ENCODE results near the gene NOD2.

The NOD2 gene

DNA sequence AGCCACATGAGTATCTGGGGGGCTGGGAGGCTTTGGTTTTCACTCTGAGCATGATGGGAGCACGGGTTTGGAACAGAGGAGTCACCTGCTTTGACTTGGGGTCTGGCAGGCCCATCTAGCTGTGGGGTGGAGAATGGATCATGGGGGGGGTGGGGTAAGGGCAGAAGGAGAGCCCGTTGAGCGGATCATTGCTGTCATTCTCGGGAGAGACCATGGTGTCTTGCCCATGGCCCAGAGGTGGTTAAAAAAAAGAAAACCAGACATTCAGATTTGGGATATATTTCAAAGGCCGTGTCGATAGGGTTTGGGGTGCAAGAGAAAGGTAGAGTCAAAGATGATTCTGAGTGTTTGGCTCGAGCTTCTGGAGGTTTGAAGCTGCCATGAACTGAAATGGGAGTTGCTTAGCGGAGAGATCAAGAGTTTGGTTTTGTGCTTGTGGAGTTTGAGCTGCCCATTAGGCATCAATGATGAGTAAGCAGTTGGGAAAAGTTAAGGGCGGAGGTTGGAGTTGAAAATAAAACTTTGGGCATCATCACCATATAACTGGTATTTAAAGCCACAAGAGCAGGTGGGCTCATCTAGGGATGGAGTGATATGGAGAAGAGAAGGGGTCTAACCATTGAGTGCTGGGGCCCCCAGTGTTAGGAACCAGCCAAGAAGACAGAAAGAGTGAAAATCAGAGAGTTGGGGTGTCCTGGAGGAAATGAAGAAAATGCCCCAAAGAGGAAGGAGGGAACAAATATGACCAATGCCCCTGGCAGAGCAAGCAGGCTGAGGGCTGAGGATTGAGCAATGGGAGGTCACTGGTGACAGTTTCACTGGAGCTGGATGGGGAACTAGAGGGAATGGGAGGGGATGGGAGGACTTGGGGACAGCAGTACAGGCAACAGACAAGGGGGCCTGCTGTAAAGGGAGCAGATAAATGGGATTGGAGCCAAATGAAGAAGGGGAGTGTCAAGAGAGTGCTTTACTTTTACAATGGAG, 1.9 kb downstream of the NOD2 start:
- DNase-seq: no peak

DNA sequence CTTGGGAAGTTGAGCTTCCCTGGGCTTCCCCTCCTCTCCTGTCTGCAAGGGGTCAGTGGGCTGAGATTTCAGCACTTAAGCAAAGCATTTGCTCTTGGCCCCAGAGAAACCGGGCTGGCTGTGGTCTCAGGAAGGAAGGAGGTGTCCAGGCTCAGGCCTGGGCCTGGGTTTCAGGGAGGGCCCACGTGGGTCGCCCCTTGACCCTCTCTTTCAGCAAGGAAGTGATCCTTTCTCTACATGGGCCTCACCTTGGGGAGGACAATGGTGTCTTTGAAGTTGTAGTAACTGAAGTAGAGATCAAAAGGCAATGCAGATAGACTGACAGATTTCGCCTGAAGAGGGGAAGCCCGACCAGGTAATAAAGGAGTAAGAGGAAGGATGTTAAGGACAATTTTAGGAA, 2.7 kb downstream of the NOD2 start:
- DNase-seq: no peak

DNA sequence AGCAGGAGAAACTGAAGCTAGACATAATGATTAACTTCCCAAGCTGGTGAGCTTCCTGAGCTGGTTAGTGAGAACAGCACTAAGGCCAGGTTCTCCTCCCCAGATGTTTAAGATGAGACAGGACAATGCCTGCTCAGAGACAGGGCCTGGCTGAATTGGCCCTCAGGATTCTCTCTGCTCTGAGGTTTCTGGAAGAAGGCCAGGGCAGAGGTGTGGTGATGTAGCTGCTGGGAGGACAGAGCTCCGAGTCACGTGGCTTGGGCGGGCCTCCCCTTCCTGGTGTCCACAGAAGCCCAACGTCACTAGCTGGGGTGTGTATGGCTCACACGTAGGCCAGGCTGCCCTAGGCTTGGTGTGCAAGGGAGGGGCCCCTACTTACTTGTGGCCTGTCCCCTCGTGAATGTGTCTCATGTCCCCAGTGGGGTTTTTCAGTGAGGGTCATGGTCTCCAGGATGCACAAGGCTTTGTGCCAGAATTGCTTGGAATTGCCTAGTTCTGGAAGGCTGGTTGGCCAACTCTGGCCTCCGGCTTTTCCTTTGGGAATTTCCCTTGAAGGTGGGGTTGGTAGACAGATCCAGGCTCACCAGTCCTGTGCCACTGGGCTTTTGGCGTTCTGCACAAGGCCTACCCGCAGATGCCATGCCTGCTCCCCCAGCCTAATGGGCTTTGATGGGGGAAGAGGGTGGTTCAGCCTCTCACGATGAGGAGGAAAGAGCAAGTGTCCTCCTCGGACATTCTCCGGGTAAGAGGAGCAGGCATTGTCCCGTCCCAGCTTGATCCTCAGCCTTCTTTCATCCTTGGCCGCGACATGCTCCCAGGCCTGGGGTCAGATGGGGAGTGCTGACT, 3.4 kb downstream of the NOD2 start:
- no peak for DNase-seq

DNA sequence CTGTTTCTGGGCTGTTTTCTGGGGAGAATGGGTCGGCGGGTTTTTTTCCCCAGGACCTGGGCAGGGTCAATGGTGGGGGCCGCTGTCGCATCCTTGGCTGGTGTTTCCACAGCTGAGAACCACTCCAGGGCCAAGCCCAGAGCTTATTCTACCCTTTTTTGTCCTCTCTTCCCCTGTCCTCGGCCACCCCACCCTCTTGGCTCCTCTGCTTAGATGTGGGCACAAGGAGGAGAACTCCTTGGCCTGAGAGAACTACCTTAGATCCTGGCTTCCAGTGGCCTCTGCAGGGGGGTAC, 4.0 kb downstream of the NOD2 start:
- no peak for DNase-seq

DNA sequence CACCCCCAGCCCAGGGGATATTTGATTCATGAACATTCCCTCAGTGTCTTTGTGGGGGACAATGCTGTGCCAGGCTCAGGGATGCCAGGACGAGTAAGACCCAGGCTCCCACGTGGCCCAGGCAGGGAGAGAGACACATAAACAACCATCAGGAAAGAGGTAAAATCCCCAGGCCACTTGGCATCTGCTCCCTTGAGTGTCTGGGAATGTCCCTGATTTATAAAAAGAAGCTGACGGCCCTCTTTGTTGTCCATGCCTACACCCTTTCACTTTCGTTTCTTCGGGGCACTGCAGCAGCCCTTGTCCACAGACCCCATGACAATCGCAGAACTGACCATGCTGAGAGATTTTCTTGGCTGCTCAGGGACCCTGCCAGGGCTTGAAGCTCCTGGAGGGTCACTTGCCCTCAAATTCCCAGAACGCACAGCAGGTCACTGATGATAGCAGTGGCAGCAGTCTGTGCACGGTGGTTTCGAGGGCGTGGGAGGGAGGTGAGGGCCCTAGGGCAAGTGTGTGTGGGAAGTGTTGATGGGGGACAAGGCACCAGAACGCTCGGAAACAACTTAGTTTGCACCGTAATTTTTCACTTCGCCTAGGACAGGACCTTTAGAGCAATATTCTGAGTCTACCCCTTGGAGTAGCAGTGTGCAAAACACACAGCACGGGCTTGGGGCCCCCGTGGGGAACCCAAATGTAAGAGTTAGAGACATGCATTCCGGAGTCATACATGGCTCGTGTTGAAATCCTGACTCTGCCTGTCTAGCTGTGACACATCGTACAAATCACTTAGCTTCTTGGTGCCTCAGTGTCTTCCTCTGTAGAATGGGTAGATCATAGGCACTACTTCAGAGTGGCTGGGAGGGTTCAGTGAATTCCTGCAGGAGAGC, 4.7 kb downstream of the NOD2 start:
- DNase-seq: no peak

DNA sequence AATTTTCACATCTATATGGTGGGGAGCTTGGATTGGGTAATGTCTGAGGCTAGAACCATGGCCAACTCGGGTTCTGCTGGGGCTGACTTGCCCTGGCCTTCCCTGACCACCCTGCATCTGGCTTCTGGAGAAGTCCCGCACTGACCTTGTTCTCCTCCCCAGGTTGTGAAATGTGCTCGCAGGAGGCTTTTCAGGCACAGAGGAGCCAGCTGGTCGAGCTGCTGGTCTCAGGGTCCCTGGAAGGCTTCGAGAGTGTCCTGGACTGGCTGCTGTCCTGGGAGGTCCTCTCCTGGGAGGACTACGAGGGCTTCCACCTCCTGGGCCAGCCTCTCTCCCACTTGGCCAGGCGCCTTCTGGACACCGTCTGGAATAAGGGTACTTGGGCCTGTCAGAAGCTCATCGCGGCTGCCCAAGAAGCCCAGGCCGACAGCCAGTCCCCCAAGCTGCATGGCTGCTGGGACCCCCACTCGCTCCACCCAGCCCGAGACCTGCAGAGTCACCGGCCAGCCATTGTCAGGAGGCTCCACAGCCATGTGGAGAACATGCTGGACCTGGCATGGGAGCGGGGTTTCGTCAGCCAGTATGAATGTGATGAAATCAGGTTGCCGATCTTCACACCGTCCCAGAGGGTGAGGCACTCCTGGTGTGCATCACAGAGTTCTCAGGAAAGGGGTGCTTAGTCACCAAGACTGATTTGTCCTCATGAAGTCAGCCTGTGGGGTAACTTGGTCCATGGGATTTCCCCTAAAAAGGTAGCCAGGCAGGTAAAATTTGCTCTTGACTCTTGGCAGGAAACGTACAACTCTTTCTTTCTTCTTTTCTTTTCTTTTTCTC, 6.1 kb downstream of the NOD2 start:
- DNase-seq: no peak

DNA sequence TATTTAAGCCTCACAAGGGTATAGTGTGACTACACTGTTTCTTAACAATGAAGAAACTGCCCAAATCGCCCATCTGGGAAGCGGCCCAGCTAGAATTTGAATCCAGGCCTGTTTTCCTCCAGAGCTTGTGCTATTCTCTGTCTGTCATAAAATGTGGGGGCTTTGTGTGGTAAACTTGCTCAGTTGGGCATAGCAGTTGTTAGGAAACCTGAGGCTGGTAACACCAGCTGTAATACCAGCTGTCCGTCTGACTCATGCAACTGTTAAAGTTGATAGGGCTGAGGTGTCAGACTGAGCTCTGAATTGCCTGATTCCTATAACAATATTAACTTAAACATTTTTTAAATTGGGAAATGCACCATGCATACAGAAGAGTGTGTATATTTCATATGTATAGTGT, 9.3 kb downstream of the NOD2 start:
- DNase-seq: no peak

DNA sequence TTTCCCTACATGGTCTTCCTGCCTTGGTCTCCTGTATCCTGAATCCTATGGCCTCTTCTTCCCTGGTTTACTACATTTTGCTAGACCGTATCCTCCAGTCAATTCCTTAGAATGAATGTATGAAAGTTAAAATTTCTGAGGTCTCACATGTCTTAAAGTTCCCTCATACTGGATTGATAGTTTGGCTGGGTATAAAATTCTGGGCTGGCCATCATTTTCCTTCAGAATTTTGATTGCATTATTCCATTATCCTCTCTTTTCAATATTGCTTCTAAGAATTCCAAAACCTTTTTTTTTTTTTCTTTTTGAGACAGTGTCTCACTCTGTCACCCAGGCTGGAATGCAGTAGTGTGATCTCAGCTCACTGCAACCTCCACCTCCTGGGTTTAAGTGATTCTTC, 10.8 kb downstream of the NOD2 start:
- DNase-seq: no peak

DNA sequence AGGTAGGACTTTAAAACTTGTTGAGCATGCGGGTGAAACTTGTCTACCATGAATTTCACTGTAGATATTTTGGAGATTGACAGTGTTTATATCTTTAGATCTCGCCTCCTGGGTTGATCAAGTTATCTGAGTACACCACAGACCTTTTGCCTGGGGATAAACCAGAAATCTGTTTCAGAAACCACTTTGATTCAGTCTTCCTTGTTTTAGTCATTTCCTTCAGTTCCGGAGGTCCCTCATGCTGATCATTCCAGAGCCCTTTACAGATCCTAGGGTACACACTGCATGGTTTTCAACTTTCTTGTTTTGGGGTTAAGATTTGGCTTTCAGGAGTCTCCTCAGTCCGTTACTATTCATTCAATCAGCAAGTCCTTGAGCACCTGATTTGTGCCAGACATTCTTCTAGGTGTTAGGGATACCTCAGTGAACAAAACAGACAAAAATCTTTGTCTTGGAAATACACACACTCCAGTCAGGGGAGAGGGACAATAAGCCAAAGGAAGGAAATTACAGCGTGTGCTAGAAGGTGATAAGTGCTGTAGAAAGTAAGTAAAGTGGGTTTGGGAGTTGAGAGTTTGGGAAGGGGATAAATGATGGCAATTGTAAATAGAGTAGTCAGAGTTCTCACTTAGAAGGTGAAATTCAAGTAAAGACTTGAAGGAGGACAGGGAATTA, 12.2 kb downstream of the NOD2 start:
- no peak for DNase-seq

DNA sequence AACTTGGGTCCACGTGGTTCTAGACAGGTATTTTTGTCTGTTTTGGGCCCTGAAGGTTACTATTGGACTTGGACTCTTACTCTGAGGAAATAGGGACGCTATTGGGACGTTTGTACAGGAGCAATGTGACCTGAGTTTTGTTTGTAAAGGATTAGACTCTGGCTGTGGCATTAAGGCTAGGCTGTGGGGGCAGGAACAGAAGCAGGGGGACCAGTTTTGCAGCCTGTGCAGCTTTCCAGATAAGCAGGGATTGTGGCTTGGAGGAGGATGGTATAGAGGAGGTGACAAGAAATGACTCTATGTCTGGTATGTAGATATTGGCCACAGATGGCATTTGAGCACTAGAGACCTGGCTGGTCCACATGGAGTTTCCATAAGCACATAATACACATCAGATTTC, 12.8 kb downstream of the NOD2 start:
- DNase-seq: no peak

DNA sequence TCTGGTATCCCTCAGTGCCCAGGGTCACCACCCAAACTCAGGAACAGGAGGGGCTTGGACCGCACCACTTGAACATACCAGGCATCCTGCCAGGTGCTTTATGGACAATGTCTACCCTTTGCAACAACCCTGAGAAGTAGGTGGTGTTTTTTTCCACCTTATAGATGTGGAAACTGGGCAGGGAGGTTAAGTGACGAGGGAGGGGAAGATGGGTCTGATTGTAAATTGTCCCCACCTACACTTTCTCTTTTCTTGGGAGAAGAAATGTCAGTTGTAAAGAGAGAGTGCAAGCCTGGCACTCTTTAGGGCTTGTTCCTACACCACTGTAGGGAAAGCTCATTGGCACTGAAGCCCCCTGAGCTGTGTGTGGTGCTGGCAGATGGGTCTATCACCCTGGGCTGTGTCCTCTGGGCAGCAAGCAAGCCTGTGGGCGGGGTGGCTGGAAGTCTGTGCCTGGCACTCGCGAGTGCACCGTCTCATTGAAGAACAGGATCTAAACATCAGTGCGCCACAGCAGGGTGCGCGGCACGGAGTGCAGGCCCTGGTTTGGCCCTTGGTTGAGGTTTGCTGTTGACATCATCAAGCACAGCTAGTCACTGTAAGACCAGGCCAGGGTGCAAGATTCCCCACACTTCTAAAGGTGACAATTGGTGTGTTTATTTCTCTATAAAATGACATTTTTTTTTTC, 15.1 kb downstream of the NOD2 start:
- no peak for DNase-seq

DNA sequence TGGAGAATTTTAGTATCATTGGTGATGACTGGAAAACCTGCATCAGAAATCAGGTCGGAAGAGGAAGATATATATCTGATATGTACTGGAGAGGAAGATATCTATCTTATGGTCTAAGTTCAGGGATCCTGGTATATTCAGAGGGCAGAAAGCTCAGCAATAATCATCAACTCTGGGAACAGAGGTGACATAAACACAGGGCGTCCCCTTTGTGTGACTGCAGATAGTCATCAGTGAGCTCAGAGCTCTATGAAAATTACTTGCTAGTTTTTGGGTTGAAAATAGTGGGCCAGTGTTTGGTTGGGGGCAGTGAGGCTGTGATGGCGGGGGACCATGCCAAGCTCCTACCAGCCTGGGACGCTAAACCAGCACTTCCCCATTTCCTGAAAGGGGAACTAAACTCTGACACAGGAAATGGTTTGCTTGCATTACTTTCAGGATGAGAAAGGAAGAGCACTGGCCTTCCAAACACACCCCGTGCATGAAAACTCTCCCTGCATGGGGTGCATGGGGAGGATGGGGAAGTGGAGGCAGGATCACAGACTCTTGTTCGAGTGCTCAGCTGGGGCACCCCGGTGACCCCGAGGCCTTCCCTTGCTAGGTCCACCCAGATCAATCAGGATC, 15.8 kb downstream of the NOD2 start:
- no peak for DNase-seq

DNA sequence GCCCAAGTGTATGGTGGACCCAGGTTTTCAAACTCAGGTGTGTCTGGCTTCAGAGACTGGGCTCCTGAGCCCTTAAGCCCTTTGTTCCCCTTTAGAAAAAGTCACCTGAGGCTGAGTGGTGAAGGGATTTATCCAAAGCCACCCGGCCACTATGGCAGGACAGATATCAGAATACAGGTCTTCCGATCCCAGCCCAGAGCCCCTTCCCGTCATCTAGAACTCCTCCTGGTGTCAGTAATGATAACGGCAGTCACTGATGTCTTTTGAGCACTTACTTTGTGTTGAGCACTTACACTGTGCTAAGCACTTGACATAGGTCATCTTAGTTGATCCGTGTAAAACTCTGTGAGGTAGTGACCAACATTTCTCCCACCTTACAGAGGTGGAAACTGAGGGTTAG, 16.6 kb downstream of the NOD2 start:
- DNase-seq: no peak

DNA sequence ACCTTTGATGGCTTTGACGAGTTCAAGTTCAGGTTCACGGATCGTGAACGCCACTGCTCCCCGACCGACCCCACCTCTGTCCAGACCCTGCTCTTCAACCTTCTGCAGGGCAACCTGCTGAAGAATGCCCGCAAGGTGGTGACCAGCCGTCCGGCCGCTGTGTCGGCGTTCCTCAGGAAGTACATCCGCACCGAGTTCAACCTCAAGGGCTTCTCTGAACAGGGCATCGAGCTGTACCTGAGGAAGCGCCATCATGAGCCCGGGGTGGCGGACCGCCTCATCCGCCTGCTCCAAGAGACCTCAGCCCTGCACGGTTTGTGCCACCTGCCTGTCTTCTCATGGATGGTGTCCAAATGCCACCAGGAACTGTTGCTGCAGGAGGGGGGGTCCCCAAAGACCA, 17.6 kb downstream of the NOD2 start:
- no peak for DNase-seq

DNA sequence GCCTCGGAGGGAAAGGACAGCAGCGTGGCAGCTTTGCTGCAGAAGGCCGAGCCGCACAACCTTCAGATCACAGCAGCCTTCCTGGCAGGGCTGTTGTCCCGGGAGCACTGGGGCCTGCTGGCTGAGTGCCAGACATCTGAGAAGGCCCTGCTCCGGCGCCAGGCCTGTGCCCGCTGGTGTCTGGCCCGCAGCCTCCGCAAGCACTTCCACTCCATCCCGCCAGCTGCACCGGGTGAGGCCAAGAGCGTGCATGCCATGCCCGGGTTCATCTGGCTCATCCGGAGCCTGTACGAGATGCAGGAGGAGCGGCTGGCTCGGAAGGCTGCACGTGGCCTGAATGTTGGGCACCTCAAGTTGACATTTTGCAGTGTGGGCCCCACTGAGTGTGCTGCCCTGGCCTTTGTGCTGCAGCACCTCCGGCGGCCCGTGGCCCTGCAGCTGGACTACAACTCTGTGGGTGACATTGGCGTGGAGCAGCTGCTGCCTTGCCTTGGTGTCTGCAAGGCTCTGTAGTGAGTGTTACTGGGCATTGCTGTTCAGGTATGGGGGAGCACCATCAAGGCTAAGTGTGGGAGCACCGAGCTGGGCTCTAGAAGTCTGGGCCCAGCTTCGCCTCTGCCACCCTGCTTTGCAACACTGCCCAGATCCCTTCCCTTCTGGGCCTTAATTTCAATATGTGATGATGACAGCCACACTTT, 18.6 kb downstream of the NOD2 start:
- no peak for DNase-seq

DNA sequence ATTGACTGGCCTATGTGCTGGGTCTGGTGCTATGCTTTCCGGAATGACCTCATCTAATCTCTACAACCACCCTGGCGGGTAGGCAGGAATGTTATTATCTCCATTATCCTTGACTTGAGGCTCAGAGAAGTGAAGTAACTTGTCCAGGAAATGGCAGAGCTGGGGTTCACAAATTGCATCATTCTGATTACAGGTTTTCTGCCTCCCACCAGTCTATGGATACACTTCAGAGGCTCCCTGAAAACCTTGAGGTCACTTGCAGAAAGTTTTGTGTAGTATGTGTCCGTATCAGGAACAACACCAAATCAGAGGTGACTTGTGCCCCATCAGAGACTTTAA, 19.1 kb downstream of the NOD2 start:
- DNase-seq: no peak

DNA sequence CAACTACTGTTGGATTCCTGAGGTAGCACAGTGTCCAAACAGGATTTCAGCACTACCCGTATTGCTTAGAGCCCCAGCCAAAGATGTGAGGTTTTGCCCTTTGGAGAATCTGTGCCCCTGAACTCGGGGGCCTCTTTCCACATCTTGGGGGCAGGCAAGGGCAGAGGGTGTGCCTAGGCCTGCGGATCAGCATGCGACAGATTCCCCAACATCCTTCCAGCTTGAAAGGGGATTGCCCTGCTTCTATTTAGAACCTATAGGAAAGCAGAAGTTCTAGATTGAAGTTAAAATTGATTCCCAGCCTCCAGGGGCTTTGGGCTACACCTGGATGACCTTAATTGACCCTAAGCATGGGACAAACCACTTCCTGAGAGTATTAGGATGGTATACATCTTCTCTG, 19.6 kb downstream of the NOD2 start:
- no peak for DNase-seq

DNA sequence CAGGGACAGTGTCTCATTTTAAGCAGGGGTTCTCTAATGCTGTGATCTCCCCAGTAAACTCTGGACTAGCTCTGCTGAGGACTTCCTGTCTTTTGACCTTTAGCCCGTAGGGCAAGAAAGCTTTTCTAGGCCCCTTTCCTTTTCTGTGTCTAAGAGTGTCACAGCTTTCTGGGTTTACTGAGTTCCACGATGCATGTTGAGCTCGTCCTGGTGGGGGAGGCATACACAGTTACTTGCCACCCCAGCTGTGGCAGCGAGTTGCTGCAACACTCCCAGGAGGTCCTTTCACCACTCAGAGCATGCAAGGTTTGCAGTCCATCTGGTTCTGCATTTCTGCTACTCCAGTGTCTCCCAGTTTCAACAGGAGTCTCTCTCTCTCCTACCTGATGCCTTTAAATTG, 23.7 kb downstream of the NOD2 start:
- DNase-seq: no peak

DNA sequence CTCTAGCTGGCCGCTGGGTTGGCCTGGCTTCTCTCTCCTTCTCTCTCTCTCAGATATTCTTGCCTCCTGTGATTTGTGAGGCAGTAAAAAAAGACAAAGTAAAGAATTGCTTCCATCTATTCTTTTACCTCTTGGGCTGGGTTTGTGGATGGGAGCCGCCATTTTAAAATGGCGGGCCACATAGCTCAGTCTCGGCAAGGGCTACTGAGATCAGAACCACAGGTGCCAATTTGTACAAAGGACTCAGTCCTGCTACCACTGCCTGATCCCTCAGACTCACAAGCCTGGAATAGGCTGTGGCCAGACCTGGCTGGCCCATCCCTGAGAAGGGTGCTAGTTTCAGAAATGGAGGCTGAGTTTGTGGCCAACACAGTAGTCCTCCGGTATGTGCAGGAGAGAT, 24.1 kb downstream of the NOD2 start:
- no peak for DNase-seq
